ENCODE results near the gene CAMK2B.

CAMK2B gene

GRCh38 chr7:44309271-44310091, 15.9 kb downstream of the CAMK2B start:
- FAIRE-seq (no peak), DNase-seq (ENCODE audit: insufficient read length, low spot score) (no peak)
- no peak for TF ChIP-seq POLR2A (IDR thresholded peaks at IDR 0.05; ENCODE audit: low read depth, low read length)

GRCh38 chr7:44308596-44309270, 16.7 kb downstream of the CAMK2B start:
- FAIRE-seq, result no peak
- TF ChIP-seq POLR2A (IDR thresholded peaks at IDR 0.05; ENCODE audit: low read depth, low read length), result no peak
- DNase-seq (ENCODE audit: insufficient read length, low spot score), result no peak

- FAIRE-seq, result no peak
- no peak for TF ChIP-seq POLR2A (IDR thresholded peaks at IDR 0.05; ENCODE audit: low read depth, low read length)
- DNase-seq (ENCODE audit: insufficient read length, low spot score), result no peak
These were observed 17.3 kb downstream of the CAMK2B start for GRCh38 chr7:44307905-44308595.

- DNase-seq (ENCODE audit: insufficient read length, low spot score) (peak; percentile 93), FAIRE-seq (no peak)
- TF ChIP-seq POLR2A (IDR thresholded peaks at IDR 0.05; ENCODE audit: low read depth, low read length), result no peak
These were observed 18.0 kb downstream of the CAMK2B start for GRCh38 chr7:44307301-44307900.

GRCh38 chr7:44306606-44307005, 18.8 kb downstream of the CAMK2B start:
- DNase-seq (ENCODE audit: insufficient read length, low spot score) (no peak), FAIRE-seq (no peak)
- no peak for TF ChIP-seq POLR2A (IDR thresholded peaks at IDR 0.05; ENCODE audit: low read depth, low read length)

GRCh38 chr7:44305564-44306507, 19.6 kb downstream of the CAMK2B start:
- DNase-seq (ENCODE audit: insufficient read length, low spot score) (no peak), FAIRE-seq (no peak)
- TF ChIP-seq POLR2A (IDR thresholded peaks at IDR 0.05; ENCODE audit: low read depth, low read length), result no peak

- FAIRE-seq (no peak), DNase-seq (ENCODE audit: insufficient read length, low spot score) (no peak)
- TF ChIP-seq POLR2A (IDR thresholded peaks at IDR 0.05; ENCODE audit: low read depth, low read length), result no peak
These were observed 30.9 kb downstream of the CAMK2B start for GRCh38 chr7:44294325-44295069.

GRCh38 chr7:44293561-44294324, 31.7 kb downstream of the CAMK2B start:
- TF ChIP-seq POLR2A (IDR thresholded peaks at IDR 0.05; ENCODE audit: low read depth, low read length), result no peak
- FAIRE-seq (no peak), DNase-seq (ENCODE audit: insufficient read length, low spot score) (no peak)

GRCh38 chr7:44292876-44293560, 32.4 kb downstream of the CAMK2B start:
- FAIRE-seq (no peak), DNase-seq (ENCODE audit: insufficient read length, low spot score) (no peak)
- TF ChIP-seq POLR2A (IDR thresholded peaks at IDR 0.05; ENCODE audit: low read depth, low read length), result no peak

- FAIRE-seq, result no peak
- no peak for DNase-seq (ENCODE audit: insufficient read length, low spot score)
- TF ChIP-seq POLR2A (IDR thresholded peaks at IDR 0.05; ENCODE audit: low read depth, low read length), result no peak
These were observed 33.0 kb downstream of the CAMK2B start for GRCh38 chr7:44292420-44292817.

- no peak for TF ChIP-seq POLR2A (IDR thresholded peaks at IDR 0.05; ENCODE audit: low read depth, low read length)
- FAIRE-seq (no peak), DNase-seq (ENCODE audit: insufficient read length, low spot score) (no peak)
These were observed 33.5 kb downstream of the CAMK2B start for GRCh38 chr7:44291733-44292419.

Measured in H54 (cell line).